H1 (cell line): ENCODE data around the gene CBLN1. TPM values are rescaled to one million over a fixed set of nuclear protein-coding genes. Genes with fewer than 3 reads are reported as not detected.

Experiments used
- CREB1 ChIP-seq: IDR thresholded peaks from 2 replicates; pipeline ENCODE4 v1.6.1; 2012; ENCODE audit warnings: inconsistent platforms
- RFX5 ChIP-seq: IDR thresholded peaks from 2 replicates; pipeline ENCODE4 v1.6.1; 2011; ENCODE audit warnings: low read depth, low read length, improper control_type of control experiment, borderline replicate concordance
- RXRA ChIP-seq: IDR thresholded peaks from 2 replicates; pipeline ENCODE4 v1.6.1; 2011; ENCODE audit warnings: low read depth, mild to moderate bottlenecking, low read length, moderate library complexity; ENCODE audit not compliant: insufficient read depth
- SIRT6 ChIP-seq: IDR thresholded peaks from one replicate; pipeline ENCODE4 v1.7.1; 2012; ENCODE audit warnings: low read length, inconsistent platforms
- TEAD4 ChIP-seq: IDR thresholded peaks from 2 replicates; pipeline ENCODE4 v1.6.1; 2012; ENCODE audit warnings: low read depth, low read length, inconsistent platforms, mixed read lengths
- YY1 ChIP-seq: IDR thresholded peaks from 2 replicates; pipeline ENCODE4 v1.6.1; 2011; ENCODE audit warnings: low read depth, mild to moderate bottlenecking, low read length
- ZNF274 ChIP-seq: IDR thresholded peaks from 2 replicates; pipeline ENCODE4 v1.7.0; 2012; ENCODE audit warnings: low read length, borderline replicate concordance; ENCODE audit errors: extremely low read depth
- polyA plus RNA-seq, 7 experiments: library from polyadenylated mRNA; depleted of rRNA in 3 of 7; stranded (reverse) in 5 of 7; unstranded in 2 of 7; fragments of >200 nt in 5 of 7; fragments of 200-250 nt in 2 of 7; gene quantifications; 1 replicate in 5 of 7; 2 replicates in 1 of 7; 4 replicates in 1 of 7; pipeline versions ENCODE4 v1.2.1 to v1.2.3, GENCODE V29; 2011 to 2013; ENCODE audit warnings: missing spikeins in 2 of 7, mixed read lengths in 2 of 7
- total RNA-seq: library from RNA; stranded (reverse); fragmentation: NEBNext Ultra II Directional; extraction: Animal tissue kit (Norgen Biotek cat#: 25700); gene quantifications from 2 replicates; pipeline ENCODE4 v1.2.1, GENCODE V29; 2021

Gene CBLN1
- total and polyA plus RNA-seq, 2 of the 8 experiments (the other 6 are each of a cell fraction or from before 2014, with no cell fraction given) = 0.97 to 7.1 TPM

DNA sequence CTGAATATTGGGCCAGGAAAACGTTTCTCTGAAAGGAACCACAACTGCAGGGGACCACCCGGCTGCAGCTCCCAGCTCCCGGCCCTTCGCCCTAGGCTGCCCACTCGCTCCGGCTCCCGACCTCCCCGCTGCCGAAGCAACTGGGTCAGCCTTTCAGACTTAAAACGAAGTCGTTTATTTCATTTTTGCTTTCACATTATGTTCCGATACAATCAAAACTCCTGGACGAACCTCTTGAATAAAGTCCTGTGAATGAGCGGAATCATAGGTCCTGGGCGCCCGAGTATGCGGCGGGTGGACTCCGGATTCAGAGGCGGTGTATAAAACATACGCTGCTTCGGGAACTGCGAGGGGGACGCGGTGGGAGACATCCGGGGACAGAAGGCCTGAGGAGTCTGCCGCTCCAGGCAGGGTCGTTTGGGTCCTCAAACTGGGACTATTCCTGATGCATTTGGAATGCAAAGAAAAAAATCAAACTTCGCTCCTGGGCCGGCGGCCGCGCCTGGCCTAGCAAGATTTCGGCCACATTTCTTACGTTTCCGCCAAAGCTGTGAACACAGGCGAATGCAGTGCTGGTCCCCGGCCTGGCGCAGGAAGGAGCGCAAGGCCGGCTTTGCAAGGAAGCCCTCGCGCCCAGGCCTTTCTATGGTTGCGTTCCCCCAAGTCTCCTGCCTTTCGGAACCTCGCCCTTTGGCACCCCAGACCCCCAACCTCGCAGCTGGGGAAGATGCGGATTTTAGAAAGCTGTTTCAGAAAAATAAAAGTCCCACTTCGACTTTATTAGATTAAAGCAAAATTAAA, 3.7 kb downstream of the CBLN1 start (continued):
- TF ChIP-seq SIRT6 (no peak), ZNF274 (no peak), RXRA (no peak), RFX5 (no peak), CREB1 (no peak), TEAD4 (no peak), YY1 (no peak)
